LNCAP (cell line): ENCODE data around the gene FGF19.

Experiments used
- TF ChIP-seq, protein P1 (sequence below): fragments of 450-650 bp; IDR thresholded peaks from 2 replicates; pipeline ENCODE4 v1.5.1; 2017; ENCODE audit warnings: mild to moderate bottlenecking

FGF19 gene

DNA sequence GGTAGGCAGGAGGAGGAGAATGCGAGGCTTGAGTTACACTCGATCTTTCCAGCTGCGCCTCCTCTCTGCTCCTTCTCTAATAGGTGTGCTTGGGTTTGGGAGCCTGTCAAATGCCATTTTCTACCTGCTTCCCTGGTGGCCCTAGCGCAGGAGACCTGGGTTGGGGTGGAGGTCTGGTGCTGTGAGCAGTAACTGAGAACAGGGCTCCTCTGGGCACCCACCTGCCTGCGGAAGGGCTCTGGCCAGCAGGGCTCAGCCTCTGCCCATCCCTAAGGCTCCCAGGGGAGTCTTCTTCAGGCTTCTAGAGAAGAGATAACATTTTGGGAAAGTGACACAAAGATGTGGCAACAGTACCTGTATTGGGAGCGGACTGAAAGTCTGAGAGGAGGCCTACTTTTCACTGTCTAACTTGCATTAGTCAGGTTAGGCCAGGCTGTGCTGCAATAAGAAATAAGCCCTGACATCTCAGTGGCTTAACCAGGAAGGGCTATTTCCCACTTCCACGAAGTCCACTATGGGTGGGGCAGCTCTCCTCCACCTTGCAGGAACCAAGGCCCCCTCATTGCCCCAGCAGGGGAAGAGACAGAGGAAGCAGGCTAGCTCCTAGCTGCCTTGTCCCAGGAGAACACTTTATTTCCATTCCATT, 21.0 kb downstream of the FGF19 start:
- TF ChIP-seq, protein P1, sequence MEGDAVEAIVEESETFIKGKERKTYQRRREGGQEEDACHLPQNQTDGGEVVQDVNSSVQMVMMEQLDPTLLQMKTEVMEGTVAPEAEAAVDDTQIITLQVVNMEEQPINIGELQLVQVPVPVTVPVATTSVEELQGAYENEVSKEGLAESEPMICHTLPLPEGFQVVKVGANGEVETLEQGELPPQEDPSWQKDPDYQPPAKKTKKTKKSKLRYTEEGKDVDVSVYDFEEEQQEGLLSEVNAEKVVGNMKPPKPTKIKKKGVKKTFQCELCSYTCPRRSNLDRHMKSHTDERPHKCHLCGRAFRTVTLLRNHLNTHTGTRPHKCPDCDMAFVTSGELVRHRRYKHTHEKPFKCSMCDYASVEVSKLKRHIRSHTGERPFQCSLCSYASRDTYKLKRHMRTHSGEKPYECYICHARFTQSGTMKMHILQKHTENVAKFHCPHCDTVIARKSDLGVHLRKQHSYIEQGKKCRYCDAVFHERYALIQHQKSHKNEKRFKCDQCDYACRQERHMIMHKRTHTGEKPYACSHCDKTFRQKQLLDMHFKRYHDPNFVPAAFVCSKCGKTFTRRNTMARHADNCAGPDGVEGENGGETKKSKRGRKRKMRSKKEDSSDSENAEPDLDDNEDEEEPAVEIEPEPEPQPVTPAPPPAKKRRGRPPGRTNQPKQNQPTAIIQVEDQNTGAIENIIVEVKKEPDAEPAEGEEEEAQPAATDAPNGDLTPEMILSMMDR: no peak

DNA sequence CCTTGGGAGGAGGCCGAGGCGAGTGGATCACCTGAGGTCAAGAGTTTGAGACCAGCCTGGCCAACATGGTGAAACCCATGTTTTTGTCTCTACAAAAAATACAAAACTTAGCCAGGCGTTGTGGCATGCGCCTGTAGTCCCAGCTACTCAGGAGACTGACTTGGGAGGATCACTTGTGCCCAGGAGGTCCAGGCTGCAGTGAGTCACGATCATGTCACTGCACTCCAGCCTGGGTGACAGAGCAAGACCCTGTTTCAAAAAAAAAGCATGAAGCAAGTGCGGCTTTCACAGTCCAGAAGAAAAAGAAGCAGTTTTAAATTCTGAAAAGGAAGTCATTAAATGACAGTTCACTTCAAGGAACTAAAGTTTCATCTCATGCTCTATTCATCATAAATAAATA, 21.6 kb downstream of the FGF19 start:
- TF ChIP-seq, protein P1: no peak

DNA sequence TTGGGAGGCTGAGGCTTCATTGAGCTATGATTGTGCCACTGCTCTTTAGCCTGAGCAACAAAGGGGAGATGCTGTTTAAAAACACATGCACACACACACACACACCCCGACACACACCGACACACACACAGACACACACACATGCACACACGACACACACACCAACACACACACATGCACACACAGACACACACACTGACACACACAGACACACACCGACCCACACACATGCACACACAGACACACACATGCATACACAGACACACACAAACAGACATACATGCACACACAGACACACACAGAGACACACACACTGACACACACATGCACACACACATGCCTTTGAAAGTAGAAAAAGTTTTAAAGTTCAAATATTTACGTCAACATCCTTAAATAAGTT, 23.1 kb downstream of the FGF19 start:
- TF ChIP-seq, protein P1: no peak

DNA sequence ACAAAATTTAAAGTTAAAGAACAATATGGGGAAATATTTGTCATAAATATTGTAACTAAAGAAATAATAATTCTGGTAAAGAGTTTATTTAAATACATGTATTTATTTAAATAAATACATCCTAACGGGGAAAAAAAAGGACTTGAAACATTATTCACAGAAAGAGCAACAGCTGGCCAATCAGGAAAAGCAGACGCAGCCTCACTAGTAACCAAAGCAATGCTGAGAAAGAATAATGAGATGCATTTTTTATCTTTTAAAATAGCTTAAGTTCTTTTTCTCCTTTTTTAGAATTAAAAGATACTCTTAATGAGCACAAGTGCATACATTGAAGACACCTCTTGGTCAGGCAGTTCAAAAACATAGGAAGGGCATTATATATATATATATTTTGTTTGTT, 26.1 kb downstream of the FGF19 start:
- TF ChIP-seq, protein P1: no peak

DNA sequence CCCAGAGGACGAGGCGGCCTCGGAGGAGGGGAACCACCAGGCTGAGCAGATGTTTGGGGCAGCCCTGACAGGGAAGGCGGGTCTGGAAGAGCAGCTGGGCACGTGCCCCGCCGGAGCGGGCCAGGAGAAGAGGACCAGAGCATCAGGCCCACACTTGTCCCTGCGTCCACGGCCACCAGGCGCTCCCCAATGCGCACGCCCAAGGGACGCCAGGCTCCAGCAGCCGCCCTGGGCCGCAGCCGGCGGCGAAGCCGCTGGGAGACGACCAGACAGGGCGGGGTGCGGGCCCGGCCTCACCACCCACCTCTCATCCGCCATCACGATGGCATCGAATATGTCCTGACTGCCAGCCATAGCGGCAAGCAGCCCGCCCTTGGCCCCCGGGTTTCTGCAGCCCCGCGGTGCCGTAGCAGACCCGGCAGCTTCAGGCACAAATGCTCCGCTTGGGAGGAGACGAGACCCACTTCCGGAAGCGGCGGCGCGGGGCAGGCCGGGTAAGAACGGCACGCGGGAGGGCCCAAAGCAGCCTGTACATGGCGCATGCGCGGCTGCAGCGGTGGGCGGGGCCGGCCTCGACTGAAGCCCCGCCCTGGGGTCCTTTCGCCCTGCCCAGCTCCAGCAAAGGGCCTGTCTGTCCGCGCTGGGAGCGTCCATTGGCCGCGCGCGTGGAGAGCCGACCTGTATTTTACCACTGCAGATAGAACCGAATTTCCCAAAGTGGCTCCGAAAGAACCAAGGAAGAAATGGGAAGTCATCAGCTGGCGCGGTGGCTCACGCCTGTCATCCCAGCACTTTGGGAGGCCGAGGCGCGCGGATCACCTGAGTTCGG, 28.7 kb downstream of the FGF19 start, which contains the start of gene LTO1:
Gene LTO1, minus strand, starts transcription at position 468 of the 829 bp plus-strand sequence. Its CDS starts 114 bp downstream, at position 354.
- TF ChIP-seq, protein P1: no peak

GRCh38 chr11:69674267-69674885, 29.4 kb downstream of the FGF19 start:
- TF ChIP-seq, protein P1: no peak

DNA sequence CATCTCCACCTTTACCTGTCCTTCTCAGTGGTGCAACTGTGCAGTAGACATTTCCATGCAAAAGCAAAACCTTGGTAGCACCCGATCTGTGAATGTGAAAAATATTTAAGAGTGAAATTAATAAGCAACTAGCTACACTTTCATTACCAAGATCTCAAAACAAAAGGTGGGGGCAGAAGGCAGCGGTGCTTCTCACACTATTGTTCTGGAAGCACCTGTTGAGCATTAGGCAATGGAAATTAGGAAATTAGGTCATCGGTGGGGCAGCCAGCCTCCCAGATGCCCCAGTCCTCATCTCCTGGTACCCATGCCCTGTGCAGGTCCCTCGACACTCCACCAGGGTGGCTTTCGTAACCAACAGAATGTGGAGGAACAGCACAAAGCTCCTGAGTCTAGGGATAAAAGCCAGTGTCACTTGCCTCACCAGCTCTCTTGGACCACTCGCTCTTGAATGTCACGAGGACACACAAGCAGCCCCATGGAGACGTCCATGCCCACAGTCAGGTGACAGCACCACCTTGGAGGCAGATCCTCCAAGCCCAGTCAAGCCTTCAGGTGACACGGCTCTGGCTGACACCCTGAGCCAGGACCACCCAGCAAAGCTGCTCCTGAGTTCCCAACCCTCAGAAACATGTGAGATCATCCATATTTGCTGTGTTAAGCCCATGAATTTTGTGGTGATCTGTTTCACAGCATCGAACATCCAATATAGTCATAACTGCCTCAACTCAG, 31.9 kb downstream of the FGF19 start:
- TF ChIP-seq, protein P1: no peak
